GM21786 (cell line): ENCODE data around the gene ARID3B.
"Not testable (repeated sequence)": the region's sequence is repeated elsewhere in the genome, so short reads cannot be mapped to it uniquely, and the experiment has no call there.

Source experiments
- ATAC-seq: cut with Tn5 transposase; IDR thresholded peaks from one replicate; pipeline ENCODE4 v1.9.1; 2021; ENCODE audit not compliant: unreplicated experiment

Gene ARID3B

DNA sequence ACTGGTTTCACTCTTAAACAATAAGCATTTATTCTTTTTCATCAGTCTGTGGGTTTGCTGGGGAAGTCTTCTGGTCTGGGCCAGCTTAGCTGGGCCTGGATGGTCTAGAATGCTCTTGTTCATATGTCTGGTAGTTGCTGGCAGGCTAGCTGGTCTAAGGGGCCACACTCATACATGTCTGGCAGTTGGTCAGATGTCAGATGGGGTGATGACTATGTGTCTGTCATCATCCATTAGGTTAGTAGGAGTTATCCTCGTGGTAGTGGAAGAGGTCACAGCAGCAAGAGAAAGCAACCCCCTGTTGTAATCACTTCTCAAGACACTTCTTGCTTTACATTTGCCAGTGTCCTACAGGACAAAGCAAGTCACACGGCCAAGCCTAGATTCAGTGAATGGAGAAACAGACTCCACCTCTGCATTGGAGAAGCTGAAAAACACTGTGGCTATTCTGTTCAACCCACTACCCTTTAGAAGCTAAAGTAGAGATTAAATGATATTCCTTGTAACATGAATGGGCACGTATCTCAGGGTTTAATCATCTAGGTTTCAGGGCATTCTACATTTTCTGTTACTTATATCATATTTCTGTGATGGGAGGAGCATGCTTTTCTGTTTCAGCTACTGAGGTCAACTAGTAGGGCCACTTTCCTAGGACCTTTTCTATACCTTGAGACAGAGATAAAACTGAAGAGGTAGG is 5.5 kb upstream of the ARID3B start:
- ATAC-seq = no peak

DNA sequence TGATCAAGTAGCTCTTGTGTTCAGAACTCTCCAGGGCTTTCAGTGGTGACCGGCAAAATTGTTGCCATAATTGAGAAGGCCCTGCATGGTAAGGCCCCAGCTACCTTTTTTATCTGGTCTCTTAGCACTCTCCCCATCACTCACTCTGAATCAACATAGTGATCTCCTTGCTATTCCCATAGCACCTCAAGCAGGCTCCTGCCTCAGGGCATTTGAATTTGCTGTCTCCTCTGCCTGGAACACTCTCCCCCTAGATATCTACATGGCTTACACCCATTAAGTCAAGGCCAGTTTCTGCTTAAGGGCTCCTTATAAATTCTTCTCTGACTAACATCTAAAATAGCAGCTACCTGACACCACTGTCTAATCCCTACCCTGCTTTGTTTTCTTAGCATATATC is 3.3 kb upstream of the ARID3B start:
- no peak for ATAC-seq

DNA sequence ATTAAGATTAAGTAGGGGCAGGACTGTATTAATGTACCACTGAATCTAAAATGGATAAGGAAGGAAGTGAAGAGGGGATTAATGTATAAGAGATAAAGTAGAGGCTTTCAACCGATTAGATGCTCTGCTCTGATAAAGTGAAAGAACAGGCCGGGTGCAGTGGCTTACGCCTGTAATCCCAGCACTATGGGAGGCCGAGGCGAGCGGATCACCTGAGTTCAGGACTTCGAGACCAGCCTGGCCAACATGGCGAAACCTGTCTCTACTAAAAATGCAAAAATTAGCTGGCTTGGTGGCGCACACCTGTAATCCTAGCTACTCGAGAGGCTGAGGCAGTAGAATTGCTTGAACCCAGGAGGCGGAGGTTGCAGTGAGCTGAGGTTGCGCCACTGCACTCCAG is 1.5 kb upstream of the ARID3B start:
- not testable (repeated sequence) for ATAC-seq

DNA sequence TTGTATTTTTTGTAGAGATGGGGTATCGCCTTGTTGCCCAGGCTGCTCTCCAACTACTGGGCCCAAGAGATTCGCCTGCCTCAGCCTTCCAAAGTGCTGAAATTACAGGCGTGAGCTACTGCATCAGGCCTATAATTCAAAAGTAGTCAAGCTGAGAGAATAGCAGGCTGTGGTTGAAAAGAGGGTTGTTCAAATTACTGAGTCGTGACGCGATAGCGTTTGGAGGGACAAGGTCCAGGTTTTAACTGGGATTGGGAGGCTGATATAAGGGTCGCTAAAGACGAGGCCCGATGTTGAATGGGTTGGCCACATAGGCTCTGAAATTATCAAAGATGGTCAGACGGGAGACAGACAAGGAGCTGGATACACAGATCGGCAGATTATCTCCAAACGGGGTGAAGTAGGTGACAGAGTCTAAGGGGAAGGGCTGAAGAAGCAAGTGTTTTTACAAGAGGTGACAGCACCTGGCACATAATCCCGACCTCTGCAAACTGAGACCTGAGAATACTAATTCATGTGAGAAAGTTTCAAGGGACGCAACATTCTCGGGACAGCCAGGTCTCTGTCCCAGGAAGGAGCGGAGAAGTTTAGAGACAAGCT is 759 bp upstream of the ARID3B start:
- no peak for ATAC-seq

DNA sequence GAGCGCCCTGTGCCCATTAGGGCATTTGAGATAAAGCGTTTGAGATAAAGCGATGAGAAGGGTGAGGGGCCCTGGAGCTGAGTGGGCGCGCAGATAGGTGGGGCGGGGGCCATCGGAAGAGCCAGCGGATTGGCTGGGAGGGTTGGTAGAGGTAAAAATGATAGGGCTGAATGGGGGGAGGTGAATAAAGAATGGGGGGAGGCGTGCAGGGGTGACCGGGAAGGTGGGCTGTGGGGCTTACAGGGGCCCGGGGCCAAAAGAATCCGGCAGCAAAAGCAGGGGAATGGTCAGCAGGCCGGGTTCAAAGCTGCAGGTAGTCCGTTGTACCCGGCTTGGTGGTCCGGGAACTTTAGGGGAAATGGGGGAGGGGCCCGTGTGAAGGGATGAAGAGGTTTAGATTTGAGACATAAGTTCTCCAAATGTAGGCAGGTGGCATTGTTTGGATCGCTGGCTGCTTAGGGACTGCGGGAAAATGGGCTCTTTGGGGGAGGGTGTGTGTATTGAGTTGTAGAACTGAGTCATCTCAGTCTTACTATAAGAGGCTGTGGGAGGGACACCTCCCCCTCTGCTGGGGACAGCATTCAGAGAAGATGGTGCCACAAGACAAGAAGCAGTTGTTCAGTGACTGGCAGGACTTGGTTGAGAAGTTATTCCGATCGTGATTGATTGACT is 610 bp downstream of the ARID3B start:
- ATAC-seq = peak; percentile 48

DNA sequence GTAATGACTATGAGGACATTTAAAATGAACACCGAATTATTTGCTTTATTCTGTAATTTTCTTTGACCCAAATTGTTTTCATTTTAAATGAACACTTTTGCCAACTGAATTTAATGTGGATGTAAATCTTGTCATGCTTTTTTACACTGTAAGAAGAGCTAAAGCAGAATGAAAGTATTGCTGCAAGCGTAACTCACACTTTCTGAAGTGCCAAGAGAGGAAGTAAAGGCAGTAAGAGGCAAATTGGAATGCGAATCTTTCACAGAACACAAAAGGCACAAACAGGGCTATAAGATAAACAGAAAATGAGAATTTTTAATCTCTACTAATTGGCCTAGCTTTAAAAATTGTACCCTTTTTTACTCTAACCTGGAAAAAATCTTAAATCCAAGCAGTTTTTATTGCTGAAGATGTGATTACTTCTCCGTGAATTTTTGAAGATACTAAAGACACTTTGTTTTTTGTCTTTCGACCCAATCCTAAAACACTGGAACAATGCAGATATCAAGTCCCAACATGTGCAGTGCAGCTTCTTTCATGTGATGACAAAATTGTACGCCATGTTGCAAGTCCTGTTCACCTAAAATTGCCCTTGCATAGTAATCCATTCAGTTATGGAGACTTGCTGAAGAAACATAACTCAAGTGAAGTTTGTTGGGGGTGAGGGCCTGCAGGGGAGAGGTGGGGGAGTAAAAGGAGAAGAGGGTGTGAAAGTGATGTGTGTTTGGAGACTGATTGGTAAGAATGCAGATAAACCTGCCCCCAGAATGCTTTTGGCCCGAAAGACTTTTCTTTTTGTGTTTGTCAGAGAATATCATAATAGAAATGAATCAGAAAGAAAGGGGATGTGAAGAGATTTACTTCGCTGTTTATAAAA is 1.4 kb downstream of the ARID3B start:
- ATAC-seq = no peak

DNA sequence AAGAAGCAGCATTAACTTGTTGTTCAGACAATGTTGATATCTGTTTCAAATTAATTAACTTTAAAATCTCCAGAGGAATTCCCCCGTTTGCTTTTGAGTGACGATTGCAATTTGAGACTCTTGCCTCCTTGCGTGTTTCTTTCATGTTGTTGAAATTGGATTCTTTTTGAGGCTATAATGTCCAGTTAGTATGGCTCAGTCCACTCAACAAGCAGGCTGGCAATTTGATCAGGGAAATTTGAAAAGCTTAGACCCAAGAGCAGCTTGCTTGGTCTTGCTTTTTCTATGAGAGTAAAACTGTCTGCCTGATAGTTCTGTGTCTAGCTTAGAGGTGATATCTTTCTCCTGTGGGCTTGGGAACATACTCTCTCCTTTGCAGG is 2.0 kb downstream of the ARID3B start:
- no peak for ATAC-seq

DNA sequence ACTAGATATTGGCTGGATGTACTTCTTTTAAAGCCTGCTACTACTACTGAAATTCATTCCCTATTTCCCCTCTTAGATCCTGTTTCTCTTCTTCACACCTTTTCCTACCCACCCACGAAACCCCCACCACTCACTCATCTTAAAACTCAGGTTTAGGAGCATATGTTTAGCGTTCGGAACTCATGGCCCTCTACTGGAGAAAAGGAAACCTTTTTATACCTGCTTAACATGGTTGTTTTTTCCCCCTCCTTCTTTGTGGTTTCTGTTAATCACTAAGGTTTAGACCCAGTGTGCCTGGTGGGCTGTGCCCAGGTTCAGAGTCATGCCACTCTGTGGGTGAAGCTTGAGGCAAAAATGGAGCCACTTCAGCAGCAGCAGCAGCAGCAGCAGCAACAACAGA is 2.6 kb downstream of the ARID3B start:
- no peak for ATAC-seq

DNA sequence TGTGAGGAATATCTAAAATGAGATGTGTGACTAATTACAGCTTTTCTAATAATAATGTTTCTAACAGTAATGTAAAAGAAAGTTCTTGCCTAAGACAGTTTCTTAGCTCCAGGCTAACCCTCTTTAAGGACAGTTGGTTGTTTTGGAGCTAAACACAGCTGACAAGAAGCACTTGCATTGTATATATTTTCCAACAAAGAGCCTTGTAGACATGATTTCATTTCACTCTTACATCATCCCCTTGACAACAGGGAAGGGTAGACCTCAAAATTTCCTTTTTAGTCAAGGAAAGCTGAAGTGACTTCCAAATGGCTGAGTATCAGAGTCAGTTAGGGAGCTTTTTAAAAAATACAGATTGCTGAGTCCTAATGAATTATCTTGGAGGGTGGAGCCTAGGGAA is 4.1 kb downstream of the ARID3B start:
- ATAC-seq = no peak

DNA sequence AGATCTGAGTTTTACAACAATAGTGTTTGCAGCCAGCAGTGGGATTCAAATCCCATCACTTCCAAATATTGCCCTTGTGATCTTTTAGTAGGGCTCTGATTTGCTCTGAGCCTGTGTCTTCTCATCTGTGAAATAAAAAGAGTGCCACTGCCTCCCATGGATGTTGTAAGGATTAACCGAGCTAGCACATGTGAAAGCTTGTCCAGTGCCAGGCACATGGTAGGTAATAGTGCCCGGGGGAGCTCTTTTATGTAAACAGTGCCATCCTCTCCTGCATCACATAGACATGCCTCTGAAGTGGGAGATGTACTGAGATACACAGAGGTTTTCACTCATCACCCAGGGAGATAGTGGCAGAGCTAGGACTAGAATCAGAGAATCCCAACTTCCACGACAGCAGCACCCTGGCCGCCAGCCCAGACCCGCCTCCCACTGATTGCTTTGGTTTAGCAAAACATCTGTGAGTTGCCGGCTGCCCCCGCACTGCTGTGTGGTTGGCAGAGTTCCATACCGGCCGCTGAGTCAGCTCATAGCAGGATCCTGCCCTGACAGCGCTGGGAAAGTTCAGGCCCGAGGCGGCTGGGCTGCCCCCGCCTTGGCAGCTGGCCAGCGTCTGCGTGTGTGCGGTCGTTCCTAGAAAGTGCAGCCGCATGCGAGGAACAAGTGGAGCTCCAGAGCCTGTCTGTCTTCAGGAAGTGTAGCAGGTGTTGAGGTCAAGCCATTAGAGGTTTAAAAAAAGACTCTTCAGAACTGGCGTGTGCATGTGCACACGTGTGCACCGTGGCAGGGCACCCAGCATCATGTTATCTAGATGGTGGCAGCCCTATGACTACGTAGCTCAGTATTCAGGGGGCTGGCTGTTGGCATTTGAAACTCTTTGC is 5.0 kb downstream of the ARID3B start:
- ATAC-seq = peak; percentile 54

DNA sequence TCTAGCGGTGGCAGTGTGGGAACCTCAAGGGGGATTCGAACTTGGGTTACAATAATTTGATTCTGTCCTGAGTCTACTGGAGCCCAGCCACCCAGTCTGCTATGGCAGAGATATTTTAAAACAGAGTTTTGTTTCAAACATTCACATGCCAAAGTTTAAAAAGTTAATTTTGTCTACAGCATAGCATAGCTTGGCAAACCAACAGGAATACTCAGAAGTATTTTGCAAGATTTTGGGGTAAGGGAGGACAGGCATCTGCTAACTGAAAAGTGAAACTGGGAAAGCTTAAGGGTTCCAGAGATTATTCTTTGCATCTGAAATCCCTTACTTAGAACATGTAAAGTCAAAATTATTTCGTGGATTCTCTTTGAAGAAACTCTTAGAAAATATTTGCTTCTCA is 6.6 kb downstream of the ARID3B start:
- ATAC-seq = no peak

DNA sequence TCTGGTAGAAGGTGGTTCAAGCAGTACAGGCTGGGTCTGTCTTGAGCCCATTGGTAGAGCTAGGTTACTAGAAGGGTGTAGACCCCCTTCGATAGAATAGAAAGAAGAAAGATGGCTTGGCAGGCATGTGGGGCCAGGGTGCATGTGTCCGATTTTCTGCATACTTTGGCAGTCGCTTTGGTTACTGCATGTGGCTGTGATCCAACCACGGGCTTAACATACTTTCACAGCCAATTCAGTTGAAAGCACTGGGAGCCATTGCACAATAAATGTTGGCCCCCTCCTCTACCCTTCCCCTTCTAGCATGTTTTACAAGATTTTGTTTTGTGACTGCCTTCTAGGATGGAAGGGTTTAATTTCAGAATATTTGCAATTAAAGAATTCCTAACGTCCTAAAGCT is 7.2 kb downstream of the ARID3B start:
- no peak for ATAC-seq

DNA sequence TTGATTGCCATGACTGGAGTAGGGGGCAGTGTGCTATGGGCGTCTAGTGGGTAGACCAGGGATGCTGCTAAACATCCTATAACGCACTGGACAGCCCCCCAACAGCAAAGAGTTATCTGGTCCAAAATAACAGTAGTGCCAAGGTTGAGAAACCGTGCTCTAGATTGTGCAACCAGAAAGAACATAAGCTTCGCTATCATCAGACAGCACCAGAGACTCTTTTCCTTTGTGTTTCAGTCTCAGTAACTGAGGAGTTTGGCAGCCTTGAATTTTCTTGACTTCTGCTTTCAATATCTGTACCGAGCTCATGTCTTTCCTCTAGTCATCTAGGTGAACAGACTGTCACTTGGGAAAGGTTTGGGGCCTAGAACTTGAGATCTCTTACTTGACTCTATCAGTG is 8.8 kb downstream of the ARID3B start:
- ATAC-seq = no peak

DNA sequence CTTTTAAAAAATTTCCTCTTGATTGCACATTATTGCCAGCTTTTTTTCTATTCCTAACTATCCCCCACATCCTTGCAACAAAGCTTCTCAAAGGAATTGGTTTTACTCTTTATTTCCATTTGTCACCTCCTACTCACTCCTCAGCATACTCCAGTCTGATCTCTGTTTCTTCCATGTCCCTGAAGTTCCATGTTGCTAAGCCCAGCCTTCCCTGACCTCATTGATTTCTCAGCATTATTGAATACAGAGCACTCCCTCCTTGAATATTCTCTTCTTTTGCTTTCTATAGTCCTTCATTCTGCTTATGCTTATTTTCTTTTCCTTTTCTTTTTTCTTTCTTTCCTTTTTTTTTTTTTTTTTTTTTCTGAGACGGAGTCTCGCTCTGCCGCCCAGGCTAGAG is 10.7 kb downstream of the ARID3B start:
- ATAC-seq = no peak

DNA sequence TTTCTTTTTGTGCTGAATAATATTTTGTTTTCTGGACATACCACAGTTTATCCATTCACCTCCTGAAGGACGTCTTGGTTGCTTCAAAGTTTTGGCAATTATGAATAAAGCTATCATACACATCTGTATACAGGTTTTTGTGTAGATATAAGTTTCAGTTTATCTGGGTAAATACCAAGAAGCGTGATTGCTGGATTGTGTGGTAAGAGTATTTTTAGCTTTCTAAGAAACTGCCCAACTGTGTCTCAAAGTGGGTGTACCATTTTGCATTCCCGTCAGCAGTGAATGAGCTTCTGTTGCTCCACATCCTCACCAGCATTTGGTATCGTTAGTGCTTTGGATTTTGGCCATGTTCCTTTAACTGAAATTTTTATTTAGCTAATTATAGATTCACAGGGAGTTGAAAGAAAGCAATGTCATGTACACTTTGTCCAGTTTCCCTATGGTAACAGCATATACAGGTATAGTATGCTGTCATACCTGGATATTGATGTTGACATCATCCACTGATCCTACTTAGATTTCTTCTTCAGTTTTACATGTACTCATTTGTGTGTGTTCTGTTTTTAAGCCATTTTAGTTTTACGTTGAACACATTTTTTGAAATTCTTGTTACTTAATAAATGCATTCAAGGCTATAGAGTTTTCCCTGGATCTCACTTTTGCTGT is 11.9 kb downstream of the ARID3B start:
- no peak for ATAC-seq

DNA sequence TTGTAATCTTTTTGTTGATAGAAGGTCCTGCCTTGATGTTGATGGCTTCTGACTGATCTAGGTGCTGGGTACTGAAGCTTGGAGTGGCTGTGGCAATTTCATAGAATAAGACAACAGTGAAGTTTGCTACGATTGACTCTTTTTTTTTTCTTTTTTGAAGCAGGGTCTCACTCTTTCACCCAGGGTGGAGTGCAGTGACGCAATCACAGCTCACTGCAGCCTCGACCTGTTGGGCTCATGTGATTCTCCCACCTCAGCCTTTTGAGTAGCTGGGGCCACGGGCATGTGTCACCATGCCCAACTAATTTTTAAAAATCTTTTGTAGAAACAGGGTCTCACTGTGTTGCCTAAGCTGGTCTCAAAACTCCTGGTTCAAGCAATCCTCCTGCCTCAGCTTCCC is 14.2 kb downstream of the ARID3B start:
- ATAC-seq = no peak

DNA sequence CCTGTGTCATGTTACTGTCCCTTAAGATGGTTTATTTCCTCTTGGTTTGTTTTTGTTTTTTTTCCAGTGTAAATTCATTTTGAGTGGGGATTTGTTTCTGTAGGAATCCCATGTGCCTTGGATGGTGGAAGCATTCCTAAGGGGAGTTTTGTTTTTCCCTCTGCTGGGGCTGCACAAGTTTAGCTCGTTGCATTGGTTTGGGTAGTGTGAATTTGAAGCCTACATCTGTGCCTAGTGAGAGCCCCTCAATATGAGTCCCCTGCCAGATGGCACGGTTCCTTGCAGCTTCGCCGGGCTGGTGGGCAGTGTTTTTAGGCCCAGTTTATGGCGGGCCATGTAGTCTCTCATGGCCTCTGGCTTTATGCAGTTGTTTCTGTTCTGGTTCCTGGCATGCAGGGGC is 17.7 kb downstream of the ARID3B start:
- ATAC-seq = no peak

DNA sequence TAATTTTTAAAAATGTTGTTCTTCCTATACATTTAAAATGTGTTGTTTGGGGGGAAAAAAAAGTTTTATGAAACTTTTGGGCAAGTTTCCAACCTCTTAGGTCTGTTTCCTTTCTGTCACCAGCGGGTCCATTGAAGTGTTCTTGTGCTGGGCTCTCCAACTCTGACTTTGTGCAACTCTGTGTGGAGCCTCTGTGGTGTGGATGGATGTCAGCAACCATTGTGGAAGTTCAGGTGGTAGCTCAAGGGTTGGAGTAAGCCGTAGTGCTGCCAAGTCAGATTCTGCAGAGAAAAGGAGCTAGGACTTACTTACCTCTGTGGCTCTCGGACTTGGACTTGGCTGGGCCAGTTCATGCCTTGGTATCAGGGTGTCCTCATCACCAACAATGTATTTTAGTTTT is 22.4 kb downstream of the ARID3B start:
- no peak for ATAC-seq

DNA sequence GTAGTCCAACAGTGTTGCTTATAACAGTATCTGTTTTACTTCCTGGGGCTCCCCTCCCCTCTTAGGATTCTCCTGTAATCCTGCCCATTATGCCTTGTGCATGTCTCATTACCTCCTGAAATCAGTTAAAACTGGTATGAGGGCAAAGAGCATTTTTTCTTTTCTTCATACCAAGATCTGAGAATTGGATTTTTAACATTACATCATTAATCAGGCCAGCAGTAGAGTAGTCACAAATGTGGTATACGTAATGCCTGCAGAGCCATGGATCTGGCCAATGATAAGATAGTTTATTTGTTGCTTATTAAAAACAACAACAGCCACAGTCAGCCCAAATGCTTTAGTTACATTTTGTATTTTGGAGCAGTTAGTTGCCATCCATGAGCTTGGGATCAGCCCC is 23.2 kb downstream of the ARID3B start:
- no peak for ATAC-seq
